ENCODE data around the gene ARHGAP15.

Gene ARHGAP15

GRCh38 chr2:143629340-143629739, 500.1 kb downstream of the ARHGAP15 start:
- DNase-seq (ENCODE audit: low read depth in 2 of 2): no peak

- no peak for DNase-seq (ENCODE audit: low read depth in 2 of 2)
Measured at GRCh38 chr2:143632751-143633374, 503.6 kb downstream of the ARHGAP15 start.

GRCh38 chr2:143633419-143633818, 504.2 kb downstream of the ARHGAP15 start:
- DNase-seq (ENCODE audit: low read depth in 2 of 2): no peak

GRCh38 chr2:143635302-143635701, 506.1 kb downstream of the ARHGAP15 start:
- DNase-seq (ENCODE audit: low read depth in 2 of 2): no peak

GRCh38 chr2:143635936-143636335, 506.7 kb downstream of the ARHGAP15 start:
- no peak for DNase-seq (ENCODE audit: low read depth in 2 of 2)

GRCh38 chr2:143640826-143641225, 511.6 kb downstream of the ARHGAP15 start:
- no peak for DNase-seq (ENCODE audit: low read depth in 2 of 2)

- DNase-seq (ENCODE audit: low read depth in 2 of 2): no peak
Measured at GRCh38 chr2:143645921-143646645, 516.9 kb downstream of the ARHGAP15 start.

GRCh38 chr2:143649226-143649740, 520.1 kb downstream of the ARHGAP15 start:
- no peak for DNase-seq (ENCODE audit: low read depth in 2 of 2)

- DNase-seq (ENCODE audit: low read depth in 2 of 2): no peak
Measured at GRCh38 chr2:143652692-143653091, 523.5 kb downstream of the ARHGAP15 start.

- no peak for DNase-seq (ENCODE audit: low read depth in 2 of 2)
Measured at GRCh38 chr2:143668234-143668633, 539.0 kb downstream of the ARHGAP15 start.

GRCh38 chr2:143674051-143674450, 544.8 kb downstream of the ARHGAP15 start:
- no peak for DNase-seq (ENCODE audit: low read depth in 2 of 2)

GRCh38 chr2:143675021-143675420, 545.8 kb downstream of the ARHGAP15 start:
- no peak for DNase-seq (ENCODE audit: low read depth in 2 of 2)

- no peak for DNase-seq (ENCODE audit: low read depth in 2 of 2)
Measured at GRCh38 chr2:143679617-143680016, 550.4 kb downstream of the ARHGAP15 start.

- no peak for DNase-seq (ENCODE audit: low read depth in 2 of 2)
Measured at GRCh38 chr2:143680885-143681405, 551.7 kb downstream of the ARHGAP15 start.

- no peak for DNase-seq (ENCODE audit: low read depth in 2 of 2)
Measured at GRCh38 chr2:143682436-143683055, 553.3 kb downstream of the ARHGAP15 start.

- DNase-seq (ENCODE audit: low read depth in 2 of 2): no peak
Measured at GRCh38 chr2:143683977-143684376, 554.8 kb downstream of the ARHGAP15 start.

GRCh38 chr2:143684551-143685320, 555.5 kb downstream of the ARHGAP15 start:
- no peak for DNase-seq (ENCODE audit: low read depth in 2 of 2)

GRCh38 chr2:143685421-143686078, 556.3 kb downstream of the ARHGAP15 start:
- no peak for DNase-seq (ENCODE audit: low read depth in 2 of 2)

- DNase-seq (ENCODE audit: low read depth in 2 of 2): no peak
Measured at GRCh38 chr2:143686585-143687164, 557.5 kb downstream of the ARHGAP15 start.

- no peak for DNase-seq (ENCODE audit: low read depth in 2 of 2)
Measured at GRCh38 chr2:143688248-143688647, 559.0 kb downstream of the ARHGAP15 start.

- no peak for DNase-seq (ENCODE audit: low read depth in 2 of 2)
Measured at GRCh38 chr2:143688815-143689214, 559.6 kb downstream of the ARHGAP15 start.

All from stimulated activated CD4-positive, alpha-beta T cell treated with anti-CD3 and anti-CD28 coated beads, Interleukin-15, amount 100 ng/mL, for 48 hours (primary cell).